Activated naive CD4-positive, alpha-beta T cell treated with anti-CD3 and anti-CD28 coated beads for 36 hours (primary cell): ENCODE data around the gene SPRR4. TPM values are rescaled to one million over a fixed set of nuclear protein-coding genes. Genes with fewer than 3 reads are reported as not detected.
"Not testable (repeated sequence)": the region's sequence is repeated elsewhere in the genome, so short reads cannot be mapped to it uniquely, and the experiment has no call there.

Experiments used
- CTCF ChIA-PET: fragments of 350-600 bp; sonication (Branson Sonifier 250); formaldehyde crosslinking; loops from one replicate; lab custom pipeline; 2021; ENCODE audit warnings: antibody characterized with exemption; lab: Charles Lee
- DNase-seq: peaks from one replicate; pipeline ENCODE4 v3.0.0-alpha.2; 2020
- H3K27ac Mint-ChIP-seq: one replicate; pipeline ENCODE4 v1.8.0; 2021; ENCODE audit warnings: mild to moderate bottlenecking, mixed read lengths
- H3K27me3 Mint-ChIP-seq: one replicate; pipeline ENCODE4 v1.8.0; 2021; ENCODE audit warnings: low read depth, mixed read lengths
- H3K36me3 Mint-ChIP-seq: one replicate; pipeline ENCODE4 v1.8.0; 2021; ENCODE audit warnings: low read depth, mixed read lengths
- H3K4me1 Mint-ChIP-seq: one replicate; pipeline ENCODE4 v1.8.0; 2021; ENCODE audit warnings: low read depth, mixed read lengths
- H3K4me3 Mint-ChIP-seq: one replicate; pipeline ENCODE4 v1.8.0; 2021; ENCODE audit warnings: mild to moderate bottlenecking, moderate library complexity, mixed read lengths
- H3K9me3 Mint-ChIP-seq: one replicate; pipeline ENCODE4 v1.8.0; 2021; ENCODE audit warnings: mixed read lengths
- intact Hi-C: fragments of 100-400 bp; cut with micrococcal nuclease; formaldehyde crosslinking; loops from one replicate; pipeline ENCODE4 v1.15.1; 2023
- total RNA-seq, 2 experiments: library from RNA; stranded (reverse); gene quantifications; one replicate each; pipeline ENCODE4 v1.2.3, GENCODE V29; 2021

The SPRR4 gene
- total RNA-seq, 2 experiments from 2014 or later, result not detected

DNA sequence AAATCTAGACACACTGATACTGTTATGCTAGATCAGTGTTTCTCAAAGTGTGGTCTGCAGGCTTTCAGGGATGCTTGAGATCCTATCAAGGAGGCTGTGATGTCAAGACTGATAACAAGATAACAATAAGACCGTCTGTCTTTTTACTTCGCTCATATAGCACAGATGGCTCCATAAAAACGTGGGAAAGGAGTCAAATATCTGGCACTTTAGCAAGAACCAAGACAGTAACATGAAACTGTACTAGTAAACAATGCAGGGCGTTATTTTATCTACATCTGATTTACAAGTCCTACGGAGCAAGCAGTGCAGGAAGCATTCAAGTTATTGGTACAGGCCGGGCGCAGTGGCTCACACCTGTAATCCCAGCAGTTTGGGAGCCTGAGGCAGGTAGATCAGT lies 27.5 kb downstream of the SPRR4 start:
- Mint-ChIP-seq H3K9me3 (peaks cover 6% of the 10 kb centered on the region), H3K27me3 (peaks cover 11% of the 10 kb centered on the region), H3K36me3 (no peaks in the 10 kb centered on the region), H3K4me3 (no peak overlapping the region), H3K4me1 (no peaks in the 10 kb centered on the region), H3K27ac (no peak overlapping the region)
- DNase-seq, result no peak
- intact Hi-C loops, result no loop called here
- CTCF ChIA-PET, result no interaction called here

DNA sequence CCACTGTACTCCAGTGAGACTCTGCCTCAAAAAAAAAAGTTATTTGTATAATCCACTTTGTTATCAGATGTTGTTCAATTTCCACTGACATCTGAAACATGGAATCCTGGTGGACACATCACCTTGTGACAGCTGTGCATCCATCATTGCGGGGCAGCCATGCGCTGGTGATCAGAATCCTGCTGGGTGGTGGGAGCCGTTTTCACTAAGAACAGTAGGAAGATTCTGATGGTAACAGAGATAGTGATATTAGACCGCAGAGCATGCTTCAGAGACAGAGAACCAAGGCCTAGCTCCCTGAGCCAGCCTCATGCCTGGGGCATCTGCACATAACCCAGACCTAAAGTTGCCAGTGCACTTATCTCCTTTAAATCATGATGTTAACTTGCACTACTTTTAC lies 28.0 kb downstream of the SPRR4 start:
- H3K36me3 Mint-ChIP-seq, result no peaks in the 10 kb centered on the region
- no peak overlapping the region for H3K27ac Mint-ChIP-seq
- H3K27me3 Mint-ChIP-seq, result peaks cover 8% of the 10 kb centered on the region
- peaks cover 6% of the 10 kb centered on the region for H3K9me3 Mint-ChIP-seq
- no peaks in the 10 kb centered on the region for H3K4me1 Mint-ChIP-seq
- no peak overlapping the region for H3K4me3 Mint-ChIP-seq
- intact Hi-C loops, result no loop called here
- DNase-seq, result no peak
- CTCF ChIA-PET, result no interaction called here

DNA sequence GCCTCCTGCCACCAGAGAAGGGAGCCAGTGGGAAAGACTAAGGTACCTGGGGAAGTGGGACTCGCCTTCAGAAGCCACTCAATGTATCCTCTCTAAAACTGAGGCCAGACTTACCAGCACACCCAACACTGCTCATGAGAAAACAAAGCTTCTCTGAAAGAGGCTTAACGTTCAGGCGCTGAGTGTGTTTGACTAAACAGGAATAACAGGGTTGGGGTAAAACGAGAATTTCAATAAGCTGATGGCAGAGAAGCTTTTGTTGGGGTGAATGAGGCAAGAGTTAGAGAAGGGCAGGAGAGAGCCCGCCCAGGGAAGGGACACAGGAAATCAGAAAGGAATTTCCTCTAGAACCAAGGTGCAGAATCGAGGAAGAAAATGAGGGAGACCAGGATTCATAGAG lies 29.4 kb downstream of the SPRR4 start:
- no peak overlapping the region for H3K4me3 Mint-ChIP-seq
- intact Hi-C loops, result no loop called here

DNA sequence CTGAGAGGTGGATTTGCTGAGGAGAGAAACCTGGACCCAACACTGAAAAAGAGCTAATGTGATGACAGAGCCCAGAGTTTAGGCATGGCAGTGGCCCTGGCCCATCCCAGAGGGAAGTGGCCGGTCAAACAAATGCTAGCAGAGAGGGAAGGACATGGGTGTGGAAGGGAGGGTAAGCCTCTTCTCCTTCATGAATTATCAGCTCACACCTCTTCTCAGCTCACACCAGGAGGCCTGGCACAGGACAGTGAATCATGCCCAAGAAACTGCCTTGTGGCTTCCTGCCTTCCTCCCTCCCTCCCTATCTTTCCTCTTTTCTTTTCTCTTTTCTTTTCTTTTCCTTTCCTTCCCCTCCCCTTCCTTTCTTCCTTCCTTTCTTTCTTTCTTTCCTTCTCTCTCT lies 29.8 kb downstream of the SPRR4 start:
- H3K36me3 Mint-ChIP-seq, result no peaks in the 10 kb centered on the region
- CTCF ChIA-PET, result no interaction called here

More for the DNA sequence above, 29.4 kb downstream of the SPRR4 start:
- no peak for DNase-seq
- peaks cover 6% of the 10 kb centered on the region for H3K9me3 Mint-ChIP-seq
- peaks cover 7% of the 10 kb centered on the region for H3K27me3 Mint-ChIP-seq
- CTCF ChIA-PET, result no interaction called here
- no peaks in the 10 kb centered on the region for H3K4me1 Mint-ChIP-seq
- H3K27ac Mint-ChIP-seq, result no peak overlapping the region
- H3K36me3 Mint-ChIP-seq, result no peaks in the 10 kb centered on the region

DNA sequence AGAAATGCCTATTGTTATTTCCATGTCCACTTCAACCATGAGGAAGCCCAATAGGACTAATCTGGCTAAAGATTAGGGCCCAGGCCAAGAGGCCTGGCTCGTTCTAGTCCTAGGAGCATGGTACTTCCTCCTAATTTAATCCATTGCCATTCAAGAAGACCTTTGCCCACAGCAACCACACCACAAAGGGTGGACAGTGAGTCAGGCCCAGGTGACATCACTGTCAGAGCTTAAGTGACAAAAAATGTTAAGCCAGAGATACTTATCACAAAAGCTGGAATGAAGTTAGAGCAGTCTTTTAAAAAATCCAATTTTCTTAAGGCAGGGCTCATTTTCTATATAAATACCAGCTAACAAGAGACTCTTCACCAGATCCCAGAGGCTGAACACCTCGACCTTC lies 30.9 kb downstream of the SPRR4 start, which contains the start of gene SPRR3:
Gene SPRR3 (plus strand): TSS at position 368 of the 400 bp plus-strand sequence. CDS start 1,272 bp downstream, outside the sequence.
- H3K4me3 Mint-ChIP-seq, result no peak within 1 kb of the TSS
- H3K36me3 Mint-ChIP-seq, result no peaks in the 10 kb centered on the region
- H3K27ac Mint-ChIP-seq, result no peak within 1 kb of the TSS
- DNase-seq, result no peak
- peaks cover 2% of the 10 kb centered on the region for H3K27me3 Mint-ChIP-seq
- H3K4me1 Mint-ChIP-seq, result no peaks in the 10 kb centered on the region
- peaks cover 1% of the 10 kb centered on the region for H3K9me3 Mint-ChIP-seq
- CTCF ChIA-PET, result no interaction called here
- intact Hi-C loops, result no loop called here

More for the DNA sequence above, 29.8 kb downstream of the SPRR4 start:
- no peak overlapping the region for H3K4me3 Mint-ChIP-seq
- DNase-seq, result no peak
- peaks cover 3% of the 10 kb centered on the region for H3K9me3 Mint-ChIP-seq
- peaks cover 6% of the 10 kb centered on the region for H3K27me3 Mint-ChIP-seq
- H3K27ac Mint-ChIP-seq, result no peak overlapping the region
- no peaks in the 10 kb centered on the region for H3K4me1 Mint-ChIP-seq
- intact Hi-C loops, result no loop called here

DNA sequence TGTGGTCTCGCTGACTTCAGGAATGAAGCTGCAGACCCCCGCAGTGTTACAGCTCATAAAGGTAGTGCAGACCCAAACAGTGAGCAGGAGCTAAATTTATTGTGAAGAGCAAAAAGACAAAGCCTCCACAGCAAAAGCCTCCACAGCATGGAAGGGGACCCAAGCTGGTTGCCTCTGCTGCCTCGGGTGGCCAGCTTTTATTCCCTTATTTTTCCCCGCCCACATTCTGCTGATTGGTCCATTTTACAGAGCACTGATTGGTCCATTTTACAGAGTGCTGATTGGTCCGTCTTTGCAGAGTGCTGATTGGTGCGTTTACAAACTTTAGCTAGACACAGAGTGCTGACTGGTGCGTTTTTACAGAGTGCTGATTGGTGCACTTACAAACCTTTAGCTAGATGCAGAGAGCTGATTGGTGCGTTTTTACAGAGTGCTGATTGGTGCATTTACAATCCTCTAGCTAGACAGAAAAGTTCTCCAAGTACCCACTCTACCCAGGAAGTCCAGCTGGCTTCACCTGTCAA lies 40.8 kb downstream of the SPRR4 start:
- H3K27me3 Mint-ChIP-seq, DNase-seq, intact Hi-C loops, H3K4me3 Mint-ChIP-seq, H3K9me3 Mint-ChIP-seq, H3K27ac Mint-ChIP-seq, H3K36me3 Mint-ChIP-seq, CTCF ChIA-PET, H3K4me1 Mint-ChIP-seq: not testable (repeated sequence)

DNA sequence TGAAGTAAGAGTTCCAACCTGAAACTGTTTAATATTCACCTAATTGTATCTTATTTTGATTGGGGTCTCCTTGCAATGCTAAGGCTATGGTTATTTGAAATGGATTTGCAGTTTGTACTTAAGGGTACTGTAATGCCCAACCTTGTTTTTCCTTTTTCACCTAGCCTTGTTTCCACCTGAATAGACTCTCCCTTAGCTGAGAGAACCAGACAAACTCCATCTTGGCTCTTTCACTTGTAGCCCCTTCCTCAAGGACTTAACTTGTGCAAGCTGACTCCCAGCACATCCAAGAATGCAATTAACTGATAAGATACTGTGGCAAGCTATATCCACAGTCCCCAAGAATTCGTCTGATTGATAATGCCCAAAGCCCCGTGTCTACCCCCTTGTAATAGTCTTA lies 51.4 kb downstream of the SPRR4 start:
- H3K4me1 Mint-ChIP-seq, H3K9me3 Mint-ChIP-seq, H3K36me3 Mint-ChIP-seq, CTCF ChIA-PET, H3K27ac Mint-ChIP-seq, H3K4me3 Mint-ChIP-seq, intact Hi-C loops, DNase-seq: not testable (repeated sequence)
- H3K27me3 Mint-ChIP-seq, result peaks cover 27% of the 10 kb centered on the region

Other genes starting within 250 kb of the SPRR4 start
- gene KPRP, start 212.6 kb upstream of the SPRR4 start, total RNA-seq, result not detected
- not detected for gene LCE1F, start 195.5 kb upstream of the SPRR4 start, total RNA-seq
- gene LCE1E, start 184.4 kb upstream of the SPRR4 start, total RNA-seq, result not detected
- gene LCE1D, start 173.9 kb upstream of the SPRR4 start, total RNA-seq, result not detected
- gene LCE1C, start 164.0 kb upstream of the SPRR4 start, total RNA-seq, result not detected
- gene LCE1B, start 158.7 kb upstream of the SPRR4 start, total RNA-seq, result not detected
- not detected for gene LCE1A, start 143.2 kb upstream of the SPRR4 start, total RNA-seq
- not detected for gene LCE6A, start 127.8 kb upstream of the SPRR4 start, total RNA-seq
- not detected for gene LCE7A, start 110.7 kb upstream of the SPRR4 start, total RNA-seq
- not detected for gene SMCP, start 92.3 kb upstream of the SPRR4 start, total RNA-seq
- not detected for gene IVL, start 62.1 kb upstream of the SPRR4 start, total RNA-seq
- not detected for gene SPRR5, start 23.4 kb upstream of the SPRR4 start, total RNA-seq
- gene SPRR1A, start 13.4 kb downstream of the SPRR4 start, total RNA-seq, result not detected
- gene SPRR3, start 31.1 kb downstream of the SPRR4 start, total RNA-seq, result not detected
- not detected for gene SPRR1B, start 60.6 kb downstream of the SPRR4 start, total RNA-seq
- gene SPRR2D, start 70.5 kb downstream of the SPRR4 start, total RNA-seq, result not detected
- gene SPRR2A, start 86.9 kb downstream of the SPRR4 start, total RNA-seq, result not detected
- not detected for gene SPRR2B, start 101.0 kb downstream of the SPRR4 start, total RNA-seq
- not detected for gene SPRR2E, start 123.9 kb downstream of the SPRR4 start, total RNA-seq
- gene SPRR2F, start 142.9 kb downstream of the SPRR4 start, total RNA-seq, result not detected
- not detected for gene SPRR2G, start 180.2 kb downstream of the SPRR4 start, total RNA-seq
- gene LELP1, start 232.8 kb downstream of the SPRR4 start, total RNA-seq, result not detected
- gene PRR9, start 246.9 kb downstream of the SPRR4 start, total RNA-seq, result not detected